ENCODE results near the gene SPDYE4.

Gene SPDYE4

DNA sequence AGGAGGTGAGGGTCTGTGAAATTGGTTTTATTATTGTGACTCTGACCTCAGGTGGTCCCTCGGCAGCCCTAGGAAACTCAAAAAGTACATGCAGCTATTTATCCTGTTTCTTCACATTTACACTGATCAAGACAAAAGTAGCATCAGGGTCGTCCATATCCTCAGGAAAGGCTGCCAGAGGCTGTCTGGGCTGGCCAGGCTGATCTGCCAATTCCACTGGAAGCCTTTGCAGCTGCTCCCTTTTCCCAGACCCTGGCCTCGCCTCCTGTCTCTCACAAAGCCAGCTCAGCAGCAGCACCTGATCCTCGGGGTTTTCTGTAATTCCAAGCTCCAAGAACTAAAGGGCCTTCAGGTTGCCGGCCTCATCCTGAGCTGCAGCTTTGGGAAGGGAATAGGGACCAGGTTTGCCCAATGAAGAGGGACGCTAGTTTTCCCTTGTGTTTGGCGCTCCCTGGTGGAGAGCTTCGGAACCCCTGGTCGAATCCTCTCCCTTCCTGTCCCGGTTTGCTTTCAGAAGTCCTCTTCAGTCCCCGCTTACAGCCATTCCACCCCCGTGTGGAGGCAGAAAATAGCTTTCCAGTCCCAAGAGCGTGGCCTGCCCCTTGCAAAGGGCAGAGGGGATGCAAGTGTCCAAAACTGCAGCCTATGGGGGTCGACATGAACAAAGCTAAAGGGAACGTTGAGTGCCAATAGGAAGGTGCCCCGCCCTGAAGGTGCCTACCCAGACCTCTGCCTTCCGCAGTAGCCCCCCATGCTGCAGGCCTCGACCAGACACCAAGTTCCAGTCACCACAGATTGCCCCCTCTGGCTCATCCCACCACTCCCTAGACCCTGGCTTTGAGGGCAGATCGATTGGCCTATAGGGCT, 27.4 kb upstream of the SPDYE4 start:
- peak; percentile 28 to 32 (median 32) for DNase-seq (ENCODE audit: low read depth in 3 of 3)

DNA sequence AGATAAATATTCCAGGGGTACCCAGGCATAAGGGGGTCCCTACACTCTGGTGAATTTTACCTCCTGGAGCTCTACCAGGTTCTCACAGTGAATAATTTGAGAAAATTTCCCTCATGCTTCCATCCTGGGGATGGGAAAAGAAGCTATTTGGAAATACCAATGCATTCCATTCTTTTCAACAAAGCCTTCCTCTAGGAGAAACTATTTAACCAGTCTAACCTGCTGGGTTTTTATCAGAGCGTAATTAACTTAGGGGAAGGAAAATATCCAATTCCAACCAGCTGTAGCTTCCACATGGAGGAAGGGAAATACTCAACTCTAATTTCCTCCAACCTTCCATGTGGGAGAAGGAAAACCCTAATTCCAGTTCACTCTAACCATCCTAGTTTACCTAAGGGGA, 23.8 kb upstream of the SPDYE4 start:
- DNase-seq (ENCODE audit: low read depth in 3 of 3): no peak

DNA sequence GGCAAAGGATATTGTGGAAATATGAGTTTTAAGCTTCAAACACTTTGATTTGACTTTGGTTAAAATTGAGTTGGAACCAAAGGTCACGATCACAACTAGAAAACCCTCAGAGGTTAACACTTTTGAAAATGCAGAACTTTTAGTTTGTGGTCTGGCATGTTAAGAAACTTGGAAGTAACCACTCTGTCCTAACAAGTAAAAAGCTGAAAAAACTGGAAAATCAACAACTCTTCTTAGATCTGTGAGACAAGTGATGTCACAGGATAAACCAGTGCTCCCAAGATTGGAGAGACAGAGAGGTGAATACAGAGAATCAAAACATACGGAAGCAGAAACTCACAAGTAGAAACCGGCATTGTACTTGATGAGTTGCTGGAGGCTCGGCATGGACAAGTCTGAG, 23.4 kb upstream of the SPDYE4 start:
- no peak for DNase-seq (ENCODE audit: low read depth in 3 of 3)

DNA sequence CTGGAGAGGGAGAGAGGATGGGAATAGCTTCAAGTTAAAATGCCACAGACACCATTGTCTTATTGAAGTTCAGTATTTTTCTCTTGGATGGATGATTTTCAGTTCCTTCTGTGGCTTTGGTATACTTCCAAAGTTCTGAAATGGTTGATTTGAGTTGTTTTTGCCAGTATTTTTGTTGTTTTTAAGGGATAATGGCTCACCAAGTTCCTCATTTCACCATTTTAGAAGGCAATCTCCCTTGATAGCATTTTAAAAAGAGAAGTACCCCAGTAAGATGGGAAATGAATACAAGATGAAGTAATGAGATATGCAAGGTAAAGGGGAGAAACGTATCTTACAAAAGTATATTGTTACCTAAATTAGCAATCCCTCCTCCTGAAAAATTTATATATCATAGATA, 18.5 kb upstream of the SPDYE4 start:
- DNase-seq (ENCODE audit: low read depth in 3 of 3): no peak

DNA sequence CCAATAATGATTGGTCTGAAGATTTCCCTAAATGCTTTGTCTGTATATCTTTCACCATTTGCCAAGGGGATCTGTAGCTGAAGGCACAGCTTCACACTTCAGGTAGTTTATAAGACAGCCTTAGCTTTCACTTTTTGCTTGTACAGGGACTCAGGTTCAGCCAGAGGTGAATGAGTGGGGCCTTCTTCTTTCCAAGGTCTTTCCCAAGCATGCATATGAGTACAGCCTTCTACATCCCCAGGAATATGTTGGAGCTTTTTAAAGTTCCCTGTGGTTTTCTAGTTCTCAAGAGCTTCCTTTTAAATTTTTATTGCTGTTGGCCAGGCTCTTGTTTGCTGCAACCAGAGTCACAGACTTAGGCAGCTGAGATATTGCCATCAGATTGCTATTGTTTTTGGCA, 17.9 kb upstream of the SPDYE4 start:
- DNase-seq (ENCODE audit: low read depth in 3 of 3): no peak

DNA sequence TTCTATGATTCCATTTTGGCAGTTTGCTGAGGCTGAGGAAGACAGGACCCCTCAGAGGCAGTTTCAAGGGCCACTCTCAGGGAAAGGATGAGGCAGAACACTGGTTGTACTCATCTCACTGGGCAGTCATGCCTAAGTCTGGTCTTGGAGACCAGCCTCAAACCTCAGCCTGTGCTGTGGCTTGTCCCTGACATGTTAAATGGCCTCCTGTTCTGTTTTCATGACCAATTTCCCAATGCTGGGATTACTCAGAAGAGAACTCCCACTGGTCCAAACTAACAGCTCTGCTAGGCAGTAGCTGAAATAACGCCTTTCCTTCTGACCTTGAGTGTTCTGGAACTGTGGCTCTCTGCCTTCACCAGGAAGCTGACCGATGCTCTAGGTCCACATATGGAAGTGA, 8.4 kb upstream of the SPDYE4 start:
- no peak for DNase-seq (ENCODE audit: low read depth in 3 of 3)

DNA sequence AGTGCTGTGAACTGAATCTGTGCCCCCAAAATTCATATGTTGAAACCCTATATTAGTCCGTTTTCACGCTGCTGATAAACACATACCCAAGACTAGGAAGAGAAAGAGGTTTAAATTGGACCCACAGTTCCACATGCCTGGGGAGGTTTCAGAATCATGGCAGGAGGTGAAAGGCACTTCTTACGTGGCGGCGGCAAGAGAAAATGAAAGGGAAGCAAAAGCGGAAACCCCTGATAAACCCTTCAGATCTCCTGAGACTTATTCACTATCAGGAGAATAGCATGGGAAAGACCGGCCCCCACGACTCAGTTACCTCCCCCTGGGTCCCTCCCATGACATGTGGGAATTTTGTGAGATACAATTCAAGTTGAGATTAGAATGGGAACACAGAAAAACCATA, 3.7 kb upstream of the SPDYE4 start:
- no peak for DNase-seq (ENCODE audit: low read depth in 3 of 3)

DNA sequence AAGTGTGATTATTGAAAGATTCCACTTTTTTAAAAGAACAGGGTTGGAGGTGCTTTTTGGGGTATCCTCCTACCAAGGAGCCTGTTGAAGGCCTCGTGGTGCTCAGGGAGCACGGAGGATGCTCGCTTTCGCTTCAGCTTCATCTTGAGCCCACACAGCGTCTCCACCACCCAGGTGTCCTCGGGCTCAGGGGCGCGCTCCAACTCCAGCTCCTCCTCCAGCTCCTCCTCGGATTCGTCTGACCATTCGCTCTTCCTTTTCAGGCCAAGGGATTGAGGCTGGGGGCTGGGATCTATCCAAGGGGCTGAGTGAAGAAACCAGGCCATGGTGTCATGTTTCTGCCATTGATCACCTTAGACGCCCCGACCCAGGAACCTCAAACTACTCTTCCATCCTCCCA, 1.2 kb downstream of the SPDYE4 start:
- no peak for DNase-seq (ENCODE audit: low read depth in 3 of 3)

DNA sequence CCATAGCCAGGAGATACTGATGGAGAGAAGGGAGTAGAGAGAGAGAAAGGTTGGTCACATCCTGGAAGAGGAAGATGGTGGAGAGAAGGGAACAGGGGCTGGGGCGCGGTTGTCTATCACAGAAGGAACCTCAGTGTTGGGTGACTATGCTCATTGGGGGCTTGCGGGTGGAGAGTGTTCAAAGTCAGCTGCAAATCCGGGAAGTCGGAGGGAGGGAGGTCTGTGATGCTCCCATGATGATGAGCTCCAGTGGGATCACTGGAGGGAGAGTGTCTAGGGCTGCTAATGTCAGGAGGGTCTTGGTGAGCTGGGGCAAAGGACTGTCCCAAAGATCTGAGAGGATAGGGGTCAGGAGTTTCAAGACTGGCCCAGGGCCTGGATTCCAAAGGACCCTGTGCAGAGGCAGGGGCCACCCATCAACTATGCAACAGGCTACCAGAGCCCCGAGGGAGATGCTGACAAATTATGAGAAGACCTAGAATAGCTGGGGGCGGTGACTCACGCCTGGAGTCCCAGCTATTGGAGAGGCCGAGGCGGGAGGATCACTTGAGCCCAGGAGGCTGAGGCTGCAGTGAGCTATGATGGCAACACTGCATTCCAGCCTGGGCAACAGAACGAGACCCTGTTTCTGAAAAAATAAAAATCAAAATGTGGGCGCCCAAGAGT, 2.6 kb downstream of the SPDYE4 start:
- DNase-seq (ENCODE audit: low read depth in 3 of 3): no peak

DNA sequence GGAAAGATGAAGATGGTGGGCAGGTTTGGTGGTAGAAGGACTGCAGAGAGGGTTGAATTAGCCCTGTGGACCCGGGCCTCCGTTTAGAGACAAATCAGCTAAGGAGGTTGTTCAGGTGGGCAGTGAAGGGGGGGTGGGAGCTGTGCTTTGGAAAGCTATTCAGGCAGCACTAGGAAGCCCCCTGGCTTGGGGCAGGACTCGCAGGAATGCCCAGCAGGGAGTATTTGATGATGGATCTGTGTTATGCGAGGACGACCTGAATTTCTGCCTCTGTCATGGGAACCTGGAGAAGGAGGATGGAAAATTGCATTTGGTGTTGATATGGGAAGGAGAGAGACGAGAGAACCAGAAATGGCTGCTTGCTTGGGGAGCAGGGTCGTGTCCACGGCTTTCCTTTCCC, 3.5 kb downstream of the SPDYE4 start:
- no peak for DNase-seq (ENCODE audit: low read depth in 3 of 3)

DNA sequence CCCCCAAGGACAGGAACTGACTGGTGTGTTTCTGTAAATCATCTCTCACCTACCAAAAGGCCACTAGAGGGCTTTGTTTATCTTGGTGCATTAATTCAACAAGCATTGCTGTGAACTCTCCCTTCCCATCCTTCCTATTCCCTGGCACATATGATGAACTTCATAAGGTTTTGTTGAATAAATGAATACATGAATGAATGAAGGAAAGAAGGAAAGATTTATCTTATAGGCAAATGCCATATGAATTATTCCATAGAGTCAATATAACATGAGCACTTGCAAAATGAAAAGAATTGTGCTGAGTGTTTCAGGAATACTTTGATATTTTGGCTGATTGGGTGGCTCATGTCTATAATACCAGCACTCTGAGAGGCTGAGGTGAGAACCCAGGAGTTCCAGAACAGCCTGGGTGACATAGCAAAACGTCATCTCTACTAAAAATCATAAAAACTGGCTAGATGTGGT, 4.3 kb downstream of the SPDYE4 start:
- DNase-seq (ENCODE audit: low read depth in 3 of 3): no peak

DNA sequence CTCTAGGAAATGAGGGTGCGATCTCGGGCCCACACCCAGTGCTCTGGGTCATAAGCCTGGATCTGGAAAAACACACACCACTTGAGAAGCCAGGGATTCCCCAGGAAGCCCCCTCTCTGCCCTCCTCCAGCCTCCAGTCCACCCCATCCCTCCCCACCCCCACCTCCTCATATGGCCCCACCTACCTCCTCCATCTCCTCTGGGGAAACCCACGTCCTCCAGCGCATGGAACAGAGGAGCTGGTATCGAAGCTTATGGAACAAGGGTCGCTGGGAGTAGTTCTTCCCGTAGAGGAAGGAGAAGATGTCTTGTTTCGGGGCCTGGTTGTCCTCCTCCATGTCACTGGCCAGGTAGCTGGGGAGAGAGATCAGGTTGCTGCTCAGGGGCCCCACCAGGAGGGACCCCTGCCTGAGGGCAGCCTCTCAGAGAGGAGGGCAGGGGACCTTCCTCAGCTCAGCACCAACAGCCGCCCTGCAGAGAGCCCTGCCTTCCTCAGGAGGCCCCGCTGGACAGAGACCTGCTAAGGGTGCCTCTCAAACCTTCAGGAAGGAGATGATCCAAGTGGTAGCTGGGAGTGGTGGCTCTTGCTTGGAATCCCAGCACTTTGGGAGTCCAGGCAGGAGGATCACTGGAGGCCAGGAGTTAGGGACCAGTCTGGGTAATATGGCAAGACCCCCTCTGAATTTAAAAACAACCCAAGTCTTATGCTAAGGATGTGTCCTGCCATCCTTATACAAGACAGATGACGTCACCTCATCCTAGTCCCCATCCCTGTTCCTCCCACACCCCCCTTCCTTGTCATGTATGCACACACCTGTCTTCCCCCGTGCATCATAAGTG, 5.0 kb downstream of the SPDYE4 start:
- no peak for DNase-seq (ENCODE audit: low read depth in 3 of 3)

DNA sequence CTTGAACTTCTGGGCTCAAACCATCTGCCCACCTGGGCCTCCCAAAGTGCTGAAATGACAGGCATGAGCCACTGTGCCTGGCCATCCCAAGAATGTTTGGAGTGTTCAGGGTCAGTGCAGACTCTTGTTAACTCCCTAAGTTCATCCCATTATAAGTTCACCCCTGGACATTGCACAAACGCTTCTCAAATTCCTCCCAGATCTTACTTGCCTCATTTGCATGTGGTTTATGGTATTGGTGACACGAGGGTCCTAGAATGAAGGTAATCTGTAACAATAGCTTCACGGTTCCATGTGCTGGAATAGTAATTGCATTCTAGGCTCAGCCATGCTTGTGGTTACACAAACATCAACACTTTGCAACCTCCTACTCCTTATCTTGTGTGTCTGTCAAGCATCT, 8.7 kb downstream of the SPDYE4 start:
- no peak for DNase-seq (ENCODE audit: low read depth in 3 of 3)

DNA sequence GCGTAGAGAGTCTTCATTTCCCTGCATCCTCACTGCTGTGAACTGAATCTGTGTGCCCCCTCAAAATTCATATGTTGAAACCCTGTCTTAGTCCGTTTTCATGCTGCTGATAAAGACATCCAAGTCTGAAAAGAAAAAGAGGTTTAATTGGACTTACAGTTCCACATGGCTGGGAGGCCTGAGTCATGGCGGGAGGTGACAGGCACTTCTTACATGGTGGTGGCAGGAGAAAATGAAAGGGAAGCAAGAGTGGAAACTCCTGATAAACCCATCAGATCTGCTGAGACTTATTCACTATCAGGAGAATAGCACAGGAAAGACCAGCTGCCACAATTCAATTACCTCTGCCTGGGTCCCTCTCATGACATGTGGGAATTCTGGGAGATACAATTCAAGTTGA, 10.6 kb downstream of the SPDYE4 start:
- DNase-seq (ENCODE audit: low read depth in 3 of 3): no peak

DNA sequence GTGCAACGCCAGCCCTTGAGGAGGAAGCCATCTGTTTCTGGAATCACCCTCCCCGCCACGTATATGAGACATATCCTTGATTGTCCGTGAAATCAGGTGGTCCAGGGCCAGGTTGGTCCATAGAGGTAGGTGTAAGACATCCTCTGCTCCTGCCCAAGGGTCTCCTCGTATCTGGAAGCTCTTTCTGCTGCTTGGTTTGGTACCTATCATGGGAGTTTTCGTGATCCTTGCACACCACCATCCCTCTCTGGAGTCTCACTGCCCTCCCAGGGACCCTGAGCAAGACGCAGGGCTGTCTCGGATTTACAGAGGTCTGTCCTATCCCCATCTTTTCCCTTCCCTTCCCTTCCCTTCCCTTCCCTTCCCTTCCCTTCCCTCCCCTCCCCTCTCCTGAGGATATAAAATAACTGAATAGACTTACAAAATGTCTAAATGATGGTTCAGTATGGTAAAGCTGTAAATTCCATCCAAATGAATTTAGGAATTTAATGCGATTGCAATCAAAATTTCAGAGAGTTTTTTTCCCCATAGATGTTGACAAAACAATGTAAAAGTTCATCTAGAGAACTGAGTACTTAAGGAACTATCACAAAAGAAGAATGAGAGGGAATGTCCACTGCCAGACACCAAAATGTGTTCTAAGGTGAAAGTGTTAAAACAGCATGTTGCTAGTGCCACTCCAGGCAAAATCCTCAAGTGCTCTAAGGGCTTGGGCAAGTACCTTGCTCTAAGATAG, 11.7 kb downstream of the SPDYE4 start:
- DNase-seq (ENCODE audit: low read depth in 3 of 3): no peak

DNA sequence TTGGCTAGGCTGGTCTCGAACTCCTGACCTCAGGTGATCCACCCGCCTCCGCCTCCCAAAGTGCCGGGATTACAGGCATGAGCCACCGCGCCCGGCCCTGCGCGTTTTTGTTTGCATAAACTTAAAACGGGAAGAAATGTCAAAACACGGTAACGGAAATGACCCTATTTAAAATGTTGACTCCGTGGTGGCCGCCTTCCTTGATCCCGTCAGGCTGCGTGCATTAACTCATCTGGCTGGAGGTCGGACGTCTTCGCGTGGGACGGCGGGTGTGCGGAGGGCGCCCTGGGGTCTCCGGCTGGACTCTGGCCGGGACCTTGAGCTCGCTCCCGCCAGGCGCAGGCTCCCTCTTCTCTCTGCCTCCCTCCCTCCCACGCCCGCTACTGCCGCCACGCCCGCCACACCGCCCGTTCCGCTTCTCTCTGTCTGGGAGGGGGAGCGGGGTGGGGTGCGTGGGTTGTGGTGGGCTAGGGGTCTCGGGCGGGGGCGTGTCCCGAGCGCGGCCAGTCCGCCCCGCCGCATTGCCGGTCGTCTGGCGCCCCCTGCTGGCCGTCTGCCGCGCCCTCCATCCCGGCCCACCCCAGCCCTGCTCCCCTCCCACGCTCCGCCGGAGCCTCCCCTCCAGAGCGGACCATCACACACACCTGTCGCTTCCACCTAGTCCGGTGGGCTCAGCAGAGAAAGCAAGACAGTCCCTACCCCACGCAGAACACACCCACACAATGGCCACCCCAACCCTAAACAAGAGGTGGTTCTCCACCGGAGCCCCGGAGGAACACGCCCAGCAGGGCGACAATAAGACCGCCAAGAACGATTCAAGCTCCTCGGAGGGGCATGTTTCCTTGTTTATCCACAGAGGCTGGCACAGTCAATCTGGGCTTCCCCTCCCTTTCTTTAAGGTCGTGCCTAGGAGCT, 12.5 kb downstream of the SPDYE4 start:
- peak; percentile 58 to 75 (median 67) for DNase-seq (ENCODE audit: low read depth in 3 of 3)

DNA sequence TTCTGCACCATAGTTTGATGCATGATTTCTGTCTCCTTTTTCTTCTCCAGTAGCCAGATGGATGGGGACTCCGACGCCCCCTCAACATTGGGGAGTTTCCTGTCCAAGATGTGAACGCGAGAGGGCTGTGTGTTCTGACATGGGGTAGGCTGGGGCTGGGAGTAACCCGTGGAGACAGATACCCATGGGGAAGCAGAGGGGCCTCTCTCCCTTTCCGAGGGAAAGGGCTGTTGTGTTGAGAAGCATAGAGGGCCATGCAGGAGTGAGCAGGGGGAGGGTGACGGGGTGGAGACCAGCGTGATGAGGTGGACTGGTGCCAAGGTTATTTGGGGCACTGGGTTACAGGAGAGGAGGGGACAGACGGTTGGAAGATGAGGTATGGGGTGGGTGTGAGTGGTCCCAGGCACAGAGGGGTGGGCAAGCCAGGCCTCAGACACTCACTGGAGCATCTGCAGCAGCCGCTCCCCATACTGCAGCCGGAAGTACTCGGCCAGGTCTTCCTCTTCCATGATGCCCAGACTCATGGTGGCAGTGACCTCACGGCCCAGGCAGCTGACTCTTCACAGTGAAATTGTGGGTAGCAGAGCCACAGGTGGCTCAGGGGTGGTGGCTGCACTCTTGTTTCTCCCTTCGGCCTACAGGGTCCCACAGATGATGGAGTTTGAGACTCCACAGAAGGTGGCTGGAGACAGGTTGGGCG, 14.1 kb downstream of the SPDYE4 start:
- no peak for DNase-seq (ENCODE audit: low read depth in 3 of 3)

DNA sequence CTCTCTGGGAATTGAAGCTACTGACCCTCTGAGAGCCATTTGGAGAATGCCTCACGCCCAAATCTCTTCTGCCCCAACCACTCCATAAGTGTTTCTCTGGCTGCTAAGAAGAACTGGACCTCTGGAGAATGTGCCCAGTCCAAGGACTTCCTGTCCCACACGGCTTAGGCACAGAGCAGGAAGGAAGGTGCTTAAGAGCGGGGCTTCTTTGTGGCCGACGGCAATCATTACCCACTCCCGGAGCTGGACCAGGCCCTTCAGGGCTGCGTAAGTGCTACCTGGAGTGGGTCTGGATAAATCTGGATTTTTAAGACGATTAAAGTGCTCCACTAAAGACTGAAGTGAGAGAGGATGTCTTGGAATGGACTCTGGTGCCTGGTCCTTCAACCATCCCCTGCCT, 15.5 kb downstream of the SPDYE4 start:
- DNase-seq (ENCODE audit: low read depth in 3 of 3): no peak

DNA sequence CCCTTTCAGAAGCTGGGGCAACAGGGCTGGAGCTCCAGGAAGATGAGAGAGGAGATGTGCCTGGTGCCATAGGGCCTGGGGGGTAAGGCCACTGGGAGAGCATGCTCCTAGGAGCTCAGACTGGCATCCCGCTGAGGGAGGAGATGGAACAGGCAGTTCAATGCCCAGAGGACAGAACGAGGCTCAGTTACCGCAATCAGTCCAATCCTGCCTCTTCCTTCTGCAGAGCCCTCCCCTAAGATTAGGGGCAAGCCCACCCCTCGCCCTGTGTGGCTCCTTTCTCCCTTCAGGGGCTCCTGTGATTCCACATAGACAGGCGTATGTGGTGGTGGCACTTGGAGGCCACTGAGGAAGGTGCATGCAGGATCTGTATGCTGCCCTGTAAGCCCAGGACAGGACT, 16.1 kb downstream of the SPDYE4 start:
- no peak for DNase-seq (ENCODE audit: low read depth in 3 of 3)

DNA sequence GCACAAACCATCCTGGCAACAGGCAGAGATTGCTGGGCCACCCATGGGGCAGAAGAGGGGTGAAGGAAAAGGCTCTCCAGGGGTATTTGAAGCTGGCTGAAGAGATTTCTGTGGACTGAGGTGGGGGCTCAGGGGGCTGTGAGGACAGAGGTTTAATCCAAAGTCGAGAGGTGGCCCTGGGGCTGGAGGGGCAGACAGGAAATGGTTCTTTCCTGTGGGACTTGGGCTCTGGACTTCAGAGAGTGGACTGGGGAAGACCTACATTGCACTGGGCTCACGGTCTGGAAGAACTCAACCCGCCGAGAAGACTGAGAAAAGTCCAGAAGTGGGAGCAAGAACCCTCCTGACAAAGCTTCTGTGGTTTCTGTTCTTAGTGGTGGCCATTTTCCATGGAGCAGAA, 16.6 kb downstream of the SPDYE4 start:
- DNase-seq (ENCODE audit: low read depth in 3 of 3): no peak

All from stimulated activated CD4-positive, alpha-beta T cell treated with anti-CD3 and anti-CD28 coated beads, TNF-alpha, amount 100 ng/mL, for 4 hours (primary cell).